Activated gamma-delta T cell (primary cell): ENCODE results near the gene PTGER2.

Experiments
- DNase-seq: peaks from one replicate; lab custom pipeline; 2025; lab: John Stamatoyannopoulos, UW

PTGER2 gene

GRCh38 chr14:52338051-52338681 is 24.1 kb downstream of the PTGER2 start:
- no peak for DNase-seq

GRCh38 chr14:52339262-52339661 is 25.1 kb downstream of the PTGER2 start:
- no peak for DNase-seq

- DNase-seq: no peak
Observed at GRCh38 chr14:52342849-52343596, 28.9 kb downstream of the PTGER2 start.

- no peak for DNase-seq
Observed at GRCh38 chr14:52346778-52347177, 32.7 kb downstream of the PTGER2 start.

GRCh38 chr14:52348279-52348678 is 34.2 kb downstream of the PTGER2 start:
- no peak for DNase-seq

GRCh38 chr14:52348776-52349175 is 34.7 kb downstream of the PTGER2 start:
- DNase-seq: no peak

GRCh38 chr14:52349731-52350130 is 35.6 kb downstream of the PTGER2 start:
- no peak for DNase-seq

- DNase-seq: no peak
Observed at GRCh38 chr14:52350445-52350844, 36.3 kb downstream of the PTGER2 start.

- no peak for DNase-seq
Observed at GRCh38 chr14:52351233-52352060, 37.3 kb downstream of the PTGER2 start.

GRCh38 chr14:52352061-52352491 is 38.0 kb downstream of the PTGER2 start:
- DNase-seq: no peak

GRCh38 chr14:52352569-52352968 is 38.5 kb downstream of the PTGER2 start:
- DNase-seq: no peak

GRCh38 chr14:52354242-52354641 is 40.1 kb downstream of the PTGER2 start:
- no peak for DNase-seq

- no peak for DNase-seq
Observed at GRCh38 chr14:52355016-52355431, 40.9 kb downstream of the PTGER2 start.

GRCh38 chr14:52355526-52355925 is 41.4 kb downstream of the PTGER2 start:
- DNase-seq: no peak

GRCh38 chr14:52356025-52356424 is 41.9 kb downstream of the PTGER2 start:
- DNase-seq: no peak

- no peak for DNase-seq
Observed at GRCh38 chr14:52360831-52361230, 46.7 kb downstream of the PTGER2 start.

- no peak for DNase-seq
Observed at GRCh38 chr14:52363041-52363704, 49.1 kb downstream of the PTGER2 start.

- no peak for DNase-seq
Observed at GRCh38 chr14:52363961-52364360, 49.8 kb downstream of the PTGER2 start.

- DNase-seq: no peak
Observed at GRCh38 chr14:52365071-52365470, 51.0 kb downstream of the PTGER2 start.

GRCh38 chr14:52366796-52367315 is 52.7 kb downstream of the PTGER2 start:
- DNase-seq: no peak

GRCh38 chr14:52369305-52369801 is 55.2 kb downstream of the PTGER2 start:
- DNase-seq: no peak
